HG03571 (cell line): Measurements from ENCODE around the gene MMP28.

Experiments
- ATAC-seq: cut with Tn5 transposase; IDR thresholded peaks from one replicate; pipeline ENCODE4 v1.9.1; 2021; ENCODE audit not compliant: unreplicated experiment

The MMP28 gene

GRCh38 chr17:35799942-35800341 lies 4.5 kb upstream of the MMP28 start:
- ATAC-seq, result no peak

- ATAC-seq, result no peak
Measured at GRCh38 chr17:35797918-35798317, 2.5 kb upstream of the MMP28 start.

- no peak for ATAC-seq
Measured at GRCh38 chr17:35797370-35797769, 1.9 kb upstream of the MMP28 start.

- ATAC-seq, result no peak
Measured at GRCh38 chr17:35796942-35797341, 1.5 kb upstream of the MMP28 start.

- no peak for ATAC-seq
Measured at GRCh38 chr17:35795871-35796265, 427 bp upstream of the MMP28 start.

- no peak for ATAC-seq
Measured at GRCh38 chr17:35793257-35793656, 2.2 kb downstream of the MMP28 start.

- ATAC-seq, result no peak
Measured at GRCh38 chr17:35791681-35792350, 3.6 kb downstream of the MMP28 start.

GRCh38 chr17:35790841-35791240 lies 4.6 kb downstream of the MMP28 start:
- no peak for ATAC-seq

GRCh38 chr17:35788477-35789368 lies 6.7 kb downstream of the MMP28 start:
- ATAC-seq, result no peak

GRCh38 chr17:35786941-35787432 lies 8.5 kb downstream of the MMP28 start:
- ATAC-seq, result no peak

GRCh38 chr17:35784895-35785294 lies 10.5 kb downstream of the MMP28 start:
- ATAC-seq, result no peak

GRCh38 chr17:35780950-35781349 lies 14.5 kb downstream of the MMP28 start:
- ATAC-seq, result no peak

GRCh38 chr17:35778641-35779196 lies 16.7 kb downstream of the MMP28 start:
- no peak for ATAC-seq

- ATAC-seq, result no peak
Measured at GRCh38 chr17:35775583-35775982, 19.9 kb downstream of the MMP28 start.

GRCh38 chr17:35775039-35775438 lies 20.4 kb downstream of the MMP28 start:
- no peak for ATAC-seq

- no peak for ATAC-seq
Measured at GRCh38 chr17:35774499-35774898, 20.9 kb downstream of the MMP28 start.

- ATAC-seq, result no peak
Measured at GRCh38 chr17:35773679-35774425, 21.6 kb downstream of the MMP28 start.

- ATAC-seq, result no peak
Measured at GRCh38 chr17:35773129-35773528, 22.3 kb downstream of the MMP28 start.

- ATAC-seq, result no peak
Measured at GRCh38 chr17:35769895-35770486, 25.4 kb downstream of the MMP28 start.

- no peak for ATAC-seq
Measured at GRCh38 chr17:35768797-35769196, 26.6 kb downstream of the MMP28 start.
